Measurements from ENCODE around the gene SMNDC1.
A peak's percentile ranks its signal among the peaks of the same experiment; 100 is the strongest.
"Not testable (repeated sequence)": the region's sequence is repeated elsewhere in the genome, so short reads cannot be mapped to it uniquely, and the experiment has no call there.

The SMNDC1 gene

GRCh38 chr10:110279407-110279986, 25.2 kb downstream of the SMNDC1 start:
- Histone ChIP-seq H3K27ac (peak overlapping the region in 5 of 11 experiments; percentile 8 to 48 (median 22); a peak in 6 of 22 replicates), H3K9me3 (replicated peaks in 1 of 11) (no peaks in the 10 kb centered on the region), H4K20me1 (peaks cover 0 to 35% (median 0%) of the 10 kb centered on the region in 11 experiments; a peak in 3 of 22 replicates), H3K4me2 (peak overlapping the region; percentile 47 to 76 (median 64); a peak in 21 of 22 replicates), H3K9ac (peak overlapping the region in 7 of 11 experiments; percentile 1 to 57 (median 32); a peak in 5 of 22 replicates), H3K4me1 (peaks cover 14 to 34% (median 23%) of the 10 kb centered on the region in 10 experiments), H3K36me3 (peaks cover 0 to 39% (median 11%) of the 10 kb centered on the region in 11 experiments; a peak in 13 of 22 replicates), H3K27me3 (no peaks in the 10 kb centered on the region), H3K4me3 (no peak overlapping the region)
- TF ChIP-seq Cebpa-rat (IDR thresholded peaks at IDR 0.05) = no peak

- Histone ChIP-seq H3K4me1 (peaks cover 22 to 42% (median 30%) of the 10 kb centered on the region in 10 experiments), H3K27ac (peak overlapping the region in 5 of 11 experiments; percentile 8 to 48 (median 22); a peak in 7 of 22 replicates), H3K4me3 (no peak overlapping the region), H4K20me1 (peaks cover 0 to 36% (median 0%) of the 10 kb centered on the region in 11 experiments; a peak in 3 of 22 replicates), H3K9me3 (replicated peaks in 1 of 11) (no peaks in the 10 kb centered on the region), H3K9ac (peak overlapping the region in 8 of 11 experiments; percentile 1 to 57 (median 26); a peak in 8 of 22 replicates), H3K4me2 (peak overlapping the region; percentile 47 to 76 (median 64); a peak in 21 of 22 replicates), H3K36me3 (peaks cover 0 to 32% (median 8%) of the 10 kb centered on the region in 11 experiments; a peak in 9 of 22 replicates), H3K27me3 (no peaks in the 10 kb centered on the region)
- TF ChIP-seq Cebpa-rat (IDR thresholded peaks at IDR 0.05) = no peak
These were observed 25.9 kb downstream of the SMNDC1 start for GRCh38 chr10:110278562-110279406.

- peak overlapping the region in 3 of 11 experiments; percentile 52 to 68 (median 57); a peak in 3 of 22 replicates for H3K4me2 ChIP-seq
These were observed 27.1 kb downstream of the SMNDC1 start for GRCh38 chr10:110277591-110277990.

GRCh38 chr10:110276603-110277002, 28.1 kb downstream of the SMNDC1 start:
- no peaks in the 10 kb centered on the region for H3K27me3 ChIP-seq
- no peak overlapping the region for H3K9ac ChIP-seq
- no peak overlapping the region for H3K4me3 ChIP-seq
- H3K4me2 ChIP-seq = no peak overlapping the region
- H3K4me1 ChIP-seq = peaks cover 32 to 54% (median 42%) of the 10 kb centered on the region in 10 experiments
- H3K27ac ChIP-seq = no peak overlapping the region
- no peak for TF ChIP-seq Cebpa-rat (IDR thresholded peaks at IDR 0.05)
- no peaks in the 10 kb centered on the region for H3K9me3 ChIP-seq (replicated peaks in 1 of 11)
- H4K20me1 ChIP-seq = peaks cover 0 to 54% (median 0%) of the 10 kb centered on the region in 11 experiments; a peak in 4 of 22 replicates
- peaks cover 0 to 24% (median 8%) of the 10 kb centered on the region in 11 experiments; a peak in 9 of 22 replicates for H3K36me3 ChIP-seq

More at GRCh38 chr10:110277591-110277990, 27.1 kb downstream of the SMNDC1 start:
- H3K27me3 ChIP-seq = no peaks in the 10 kb centered on the region
- no peak overlapping the region for H3K4me3 ChIP-seq
- peaks cover 0 to 45% (median 0%) of the 10 kb centered on the region in 11 experiments; a peak in 3 of 22 replicates for H4K20me1 ChIP-seq
- TF ChIP-seq Cebpa-rat (IDR thresholded peaks at IDR 0.05) = no peak
- H3K27ac ChIP-seq = no peak overlapping the region
- peaks cover 32 to 54% (median 42%) of the 10 kb centered on the region in 10 experiments for H3K4me1 ChIP-seq
- peaks cover 0 to 29% (median 8%) of the 10 kb centered on the region in 11 experiments; a peak in 9 of 22 replicates for H3K36me3 ChIP-seq
- H3K9ac ChIP-seq = no peak overlapping the region
- no peaks in the 10 kb centered on the region for H3K9me3 ChIP-seq (replicated peaks in 1 of 11)

- Histone ChIP-seq H3K4me1 (peaks cover 37 to 54% (median 44%) of the 10 kb centered on the region in 10 experiments), H3K27ac (peak overlapping the region in 2 of 11 experiments; percentile 48 to 63; a peak in 2 of 22 replicates), H4K20me1 (peaks cover 0 to 68% (median 0%) of the 10 kb centered on the region in 11 experiments; a peak in 4 of 22 replicates), H3K4me3 (no peak overlapping the region), H3K27me3 (no peaks in the 10 kb centered on the region), H3K36me3 (peaks cover 0 to 10% (median 1%) of the 10 kb centered on the region in 11 experiments; a peak in 7 of 22 replicates), H3K9ac (no peak overlapping the region), H3K9me3 (replicated peaks in 1 of 11) (no peaks in the 10 kb centered on the region), H3K4me2 (peak overlapping the region in 7 of 11 experiments; percentile 1 to 58 (median 10); a peak in 6 of 22 replicates)
- TF ChIP-seq Cebpa-rat (IDR thresholded peaks at IDR 0.05) = no peak
These were observed 29.5 kb downstream of the SMNDC1 start for GRCh38 chr10:110275128-110275729.

GRCh38 chr10:110274647-110275046, 30.1 kb downstream of the SMNDC1 start:
- H4K20me1 ChIP-seq = peaks cover 0 to 74% (median 0%) of the 10 kb centered on the region in 11 experiments; a peak in 4 of 22 replicates
- no peak overlapping the region for H3K4me3 ChIP-seq
- H3K27ac ChIP-seq = peak overlapping the region in 3 of 11 experiments; percentile 48 to 63 (median 57); a peak in 4 of 22 replicates
- H3K4me1 ChIP-seq = peaks cover 42 to 58% (median 49%) of the 10 kb centered on the region in 10 experiments
- H3K27me3 ChIP-seq = no peaks in the 10 kb centered on the region
- no peaks in the 10 kb centered on the region for H3K9me3 ChIP-seq (replicated peaks in 1 of 11)
- no peak for TF ChIP-seq Cebpa-rat (IDR thresholded peaks at IDR 0.05)
- H3K36me3 ChIP-seq = peaks cover 0 to 4% (median 0%) of the 10 kb centered on the region in 11 experiments; a peak in 1 of 22 replicates
- peak overlapping the region in 9 of 11 experiments; percentile 10 to 72 (median 58); a peak in 10 of 22 replicates for H3K4me2 ChIP-seq
- no peak overlapping the region for H3K9ac ChIP-seq

- no peak overlapping the region for H3K4me3 ChIP-seq
- H3K9ac ChIP-seq = no peak overlapping the region
- peaks cover 44 to 61% (median 52%) of the 10 kb centered on the region in 10 experiments for H3K4me1 ChIP-seq
- peaks cover 0 to 4% (median 0%) of the 10 kb centered on the region in 11 experiments; a peak in 2 of 22 replicates for H3K36me3 ChIP-seq
- peaks cover 0 to 79% (median 0%) of the 10 kb centered on the region in 11 experiments; a peak in 4 of 22 replicates for H4K20me1 ChIP-seq
- H3K27ac ChIP-seq = peak overlapping the region in 8 of 11 experiments; percentile 36 to 63 (median 52); a peak in 14 of 22 replicates
- H3K4me2 ChIP-seq = peak overlapping the region; percentile 39 to 72 (median 58); a peak in 20 of 22 replicates
- no peaks in the 10 kb centered on the region for H3K9me3 ChIP-seq (replicated peaks in 1 of 11)
- no peaks in the 10 kb centered on the region for H3K27me3 ChIP-seq
- no peak for TF ChIP-seq Cebpa-rat (IDR thresholded peaks at IDR 0.05)
These were observed 30.6 kb downstream of the SMNDC1 start for GRCh38 chr10:110274072-110274627.

GRCh38 chr10:110273474-110273873, 31.2 kb downstream of the SMNDC1 start:
- Histone ChIP-seq H3K4me1 (peaks cover 43 to 61% (median 52%) of the 10 kb centered on the region in 10 experiments), H4K20me1 (peaks cover 0 to 84% (median 0%) of the 10 kb centered on the region in 11 experiments; a peak in 4 of 22 replicates), H3K27ac (peak overlapping the region in 9 of 11 experiments; percentile 8 to 63 (median 51); a peak in 16 of 22 replicates), H3K9me3 (replicated peaks in 1 of 11) (no peaks in the 10 kb centered on the region), H3K4me3 (no peak overlapping the region), H3K27me3 (no peaks in the 10 kb centered on the region), H3K36me3 (peaks cover 0 to 4% (median 0%) of the 10 kb centered on the region in 11 experiments; a peak in 2 of 22 replicates), H3K9ac (peak overlapping the region in 2 of 11 experiments; percentile 1 to 24; a peak in 2 of 22 replicates), H3K4me2 (peak overlapping the region; percentile 39 to 72 (median 58))
- TF ChIP-seq Cebpa-rat (IDR thresholded peaks at IDR 0.05) = peak in 6 of 11 experiments; percentile 30 to 84 (median 60); a peak in 11 of 22 replicates

- H3K27me3 ChIP-seq; H3K4me3 ChIP-seq; H3K36me3 ChIP-seq; H3K9me3 ChIP-seq (replicated peaks in 1 of 11): not testable (repeated sequence)
- Histone ChIP-seq H3K4me1 (peaks cover 38 to 61% (median 51%) of the 10 kb centered on the region in 10 experiments), H3K27ac (peak overlapping the region in 9 of 11 experiments; percentile 8 to 63 (median 51); a peak in 14 of 22 replicates), H4K20me1 (peaks cover 0 to 87% (median 0%) of the 10 kb centered on the region in 11 experiments; a peak in 4 of 22 replicates), H3K4me2 (peak overlapping the region; percentile 39 to 72 (median 58); a peak in 21 of 22 replicates), H3K9ac (peak overlapping the region in 2 of 11 experiments; percentile 1 to 24; a peak in 4 of 22 replicates)
These were observed 31.7 kb downstream of the SMNDC1 start for GRCh38 chr10:110272995-110273394.

Measured in BLaER1 treated with 17β-estradiol and CSF1 and Interleukin-3, amounts not matched to agents 10 nM and 100 nM (cell line).